HG03039 (cell line): Measurements from ENCODE around the gene ANXA4.
A peak's percentile ranks its signal among the peaks of the same experiment; 100 is the strongest.
"Not testable (repeated sequence)": the region's sequence is repeated elsewhere in the genome, so short reads cannot be mapped to it uniquely, and the experiment has no call there.

Experiments
- ATAC-seq: cut with Tn5 transposase; IDR thresholded peaks from one replicate; pipeline ENCODE4 v1.9.1; 2021; ENCODE audit warnings: mild to moderate bottlenecking, moderate library complexity; ENCODE audit not compliant: unreplicated experiment

Gene ANXA4

GRCh38 chr2:69801745-69802290 lies 59.9 kb downstream of the ANXA4 start:
- no peak for ATAC-seq

- peak; percentile 39 for ATAC-seq
Observed at GRCh38 chr2:69802781-69803367, 60.9 kb downstream of the ANXA4 start.

GRCh38 chr2:69804416-69804815 lies 62.5 kb downstream of the ANXA4 start:
- ATAC-seq, result no peak

DNA sequence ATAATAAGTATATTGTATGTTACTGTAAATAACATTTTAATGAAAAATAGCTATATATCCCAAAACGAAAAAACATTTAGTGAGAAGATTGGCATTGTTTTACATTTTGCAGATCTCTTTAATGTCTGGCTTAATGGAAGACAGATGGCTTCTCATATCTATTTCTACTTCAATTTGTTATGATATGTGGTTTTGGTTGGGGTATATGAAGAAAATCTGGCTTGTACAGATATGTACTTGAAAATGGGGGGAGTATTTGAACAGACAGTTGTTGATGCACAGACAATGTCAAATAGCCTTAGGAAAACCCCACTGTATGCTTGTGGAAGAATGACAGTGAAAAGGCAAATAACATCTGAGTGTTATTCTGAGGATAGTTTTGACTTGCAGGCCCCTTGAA lies 64.0 kb downstream of the ANXA4 start:
- no peak for ATAC-seq

DNA sequence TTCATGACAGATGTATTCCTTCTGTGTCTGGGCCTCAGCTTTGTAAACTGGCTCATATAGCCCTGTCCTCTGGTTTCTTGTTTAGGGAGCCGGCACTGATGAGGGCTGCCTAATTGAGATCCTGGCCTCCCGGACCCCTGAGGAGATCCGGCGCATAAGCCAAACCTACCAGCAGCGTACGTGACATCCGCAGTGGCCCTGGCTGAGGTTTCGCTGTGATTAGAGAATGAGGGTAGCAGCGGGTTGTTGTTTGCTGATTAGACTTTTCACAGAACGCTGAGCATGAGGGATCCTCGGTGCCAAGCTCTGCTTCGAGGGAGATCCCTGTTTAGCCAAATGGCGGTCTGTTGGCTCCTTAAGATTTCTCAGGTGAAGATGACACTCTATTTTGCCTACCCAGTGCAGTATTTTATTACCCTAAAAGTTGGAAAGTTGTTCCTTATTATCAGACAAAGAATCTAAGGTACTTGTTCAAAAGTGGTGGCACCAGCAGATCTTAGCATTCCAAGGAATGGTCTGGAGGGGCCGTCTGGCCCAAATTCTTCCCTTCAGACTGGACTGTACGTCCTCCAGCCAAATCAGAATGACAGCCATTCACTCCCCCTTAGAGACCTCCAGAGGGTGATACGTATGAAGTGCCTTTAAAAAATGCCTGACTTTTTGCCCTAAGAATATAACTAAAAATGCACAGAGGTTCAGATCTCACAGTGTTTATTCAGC lies 66.0 kb downstream of the ANXA4 start:
- ATAC-seq, result no peak

DNA sequence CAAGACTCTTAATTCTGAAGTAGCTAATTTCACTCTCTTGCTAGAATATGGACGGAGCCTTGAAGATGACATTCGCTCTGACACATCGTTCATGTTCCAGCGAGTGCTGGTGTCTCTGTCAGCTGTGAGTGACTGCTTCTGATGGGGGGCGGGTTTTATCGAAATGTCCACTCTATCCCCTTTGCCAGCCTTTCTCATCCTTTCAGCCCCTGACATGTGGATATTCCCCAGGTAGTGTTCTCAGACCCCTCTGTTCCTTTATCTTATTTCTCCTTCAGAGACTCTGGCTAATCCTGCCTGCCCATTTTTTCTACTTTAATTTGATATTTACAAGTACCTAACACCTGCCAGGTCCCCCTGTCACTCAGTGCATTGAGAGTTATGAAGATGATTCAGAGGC lies 68.6 kb downstream of the ANXA4 start:
- ATAC-seq, result no peak

- no peak for ATAC-seq
Observed at GRCh38 chr2:69811018-69811417, 69.1 kb downstream of the ANXA4 start.

DNA sequence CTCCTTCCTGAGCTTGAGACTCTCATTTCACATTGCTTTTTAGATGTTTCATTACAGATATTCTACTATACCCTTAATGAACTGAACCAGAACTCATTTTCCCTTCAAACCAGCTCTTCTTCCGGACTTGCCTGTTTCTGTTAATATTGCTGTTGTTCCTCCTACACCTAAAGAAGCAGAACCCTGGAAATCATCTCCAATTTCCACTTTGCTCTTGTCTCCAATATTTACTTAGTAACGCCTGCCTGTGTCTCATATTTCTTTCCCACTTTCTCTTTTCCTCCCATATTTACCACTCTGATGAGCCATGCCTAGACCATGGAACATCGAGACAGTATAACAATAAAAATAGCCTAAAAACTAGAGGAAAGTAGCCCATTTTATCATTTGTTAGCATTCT lies 69.7 kb downstream of the ANXA4 start:
- ATAC-seq, result no peak

GRCh38 chr2:69815717-69816116 lies 73.8 kb downstream of the ANXA4 start:
- no peak for ATAC-seq

GRCh38 chr2:69816923-69817542 lies 75.1 kb downstream of the ANXA4 start:
- ATAC-seq, result no peak

GRCh38 chr2:69817729-69818501 lies 76.0 kb downstream of the ANXA4 start:
- ATAC-seq, result no peak

DNA sequence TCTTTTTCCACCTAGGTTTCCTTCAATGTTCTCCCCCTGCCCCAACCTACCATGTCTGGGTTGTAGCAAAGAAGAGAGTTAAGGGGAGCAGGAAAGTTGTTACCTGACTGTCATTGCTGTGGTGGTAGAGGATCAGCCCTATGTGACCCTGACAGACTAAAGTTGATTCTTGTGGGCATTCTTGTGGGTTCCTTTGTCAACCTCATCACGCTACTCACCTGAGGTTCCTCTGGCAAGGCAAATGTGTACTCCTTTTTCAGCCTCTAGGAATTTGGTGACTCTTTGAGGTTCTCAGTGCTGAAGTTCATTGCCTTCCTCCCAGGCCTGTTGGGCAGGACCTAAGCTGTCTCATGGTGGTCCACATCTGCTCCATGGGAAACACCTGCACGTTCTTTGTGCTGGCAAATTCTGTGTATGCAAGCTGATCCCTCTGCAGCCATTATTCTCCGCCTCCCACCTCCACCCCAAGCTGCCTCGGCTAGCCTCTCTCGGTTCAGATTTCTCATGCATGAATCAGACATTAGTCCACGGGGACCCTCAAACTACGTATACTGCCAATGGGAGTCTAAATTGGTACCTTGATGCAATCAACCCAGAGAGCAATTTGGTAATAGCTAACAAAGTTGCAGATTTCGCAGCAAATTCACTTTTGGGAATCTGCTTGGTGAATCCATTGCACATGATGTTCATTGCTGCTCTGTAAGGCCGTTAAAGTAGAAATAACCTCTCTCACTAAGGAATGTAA lies 86.0 kb downstream of the ANXA4 start:
- no peak for ATAC-seq

DNA sequence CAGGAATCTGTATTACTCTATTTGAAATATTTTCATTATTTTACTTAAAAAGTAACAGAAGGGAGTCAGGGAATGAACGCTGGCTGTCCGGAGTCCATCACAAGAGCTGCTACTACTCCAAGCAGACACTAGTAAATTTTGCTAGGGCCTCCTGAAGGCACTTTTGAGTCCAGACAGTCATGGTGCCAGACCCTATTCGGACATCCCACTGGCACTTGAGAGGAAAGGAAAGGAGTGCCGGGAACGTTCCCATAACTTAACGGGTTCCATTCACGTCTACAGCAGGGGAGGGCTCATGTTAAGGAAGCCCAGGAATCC lies 87.0 kb downstream of the ANXA4 start:
- ATAC-seq, result no peak

DNA sequence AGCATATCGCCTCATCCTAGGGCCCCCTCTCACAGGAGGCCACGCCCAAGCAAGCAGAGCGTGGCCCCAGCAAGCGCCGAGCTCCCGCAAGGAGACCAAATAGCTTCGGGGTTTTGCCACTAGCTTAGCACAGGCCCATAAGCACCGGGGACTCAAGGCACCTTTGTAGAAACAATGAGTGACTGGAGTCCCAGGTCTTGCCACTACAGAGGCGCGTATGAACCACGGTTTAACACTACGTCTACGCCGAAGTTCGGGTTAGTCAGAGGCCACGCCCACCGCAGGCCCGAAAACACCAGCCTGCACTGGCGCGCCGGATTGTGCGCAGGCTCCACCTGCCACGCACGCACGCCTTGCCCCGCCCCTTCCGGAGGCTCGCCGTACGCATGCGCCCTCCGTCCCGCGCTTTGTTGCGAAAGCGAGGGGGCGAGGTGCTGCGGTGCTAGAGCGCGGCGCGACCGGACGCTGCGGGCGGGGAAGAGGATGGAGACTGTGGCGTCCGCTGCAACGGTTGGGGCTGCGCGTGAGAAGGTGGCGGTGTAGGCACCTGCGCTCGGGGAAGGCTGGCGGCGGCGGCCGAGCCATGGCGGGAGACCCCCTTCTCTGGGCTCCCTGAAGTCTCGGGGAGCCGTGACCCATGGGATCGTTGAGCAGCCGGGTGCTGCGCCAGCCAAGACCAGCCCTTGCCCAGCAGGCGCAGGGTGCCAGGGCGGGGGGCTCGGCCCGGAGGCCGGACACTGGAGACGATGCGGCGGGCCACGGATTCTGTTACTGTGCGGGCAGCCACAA lies 87.5 kb downstream of the ANXA4 start, which contains the start of gene GMCL1:
GMCL1 (plus strand) TSS at position 405 of the 789 bp plus-strand sequence; CDS start at position 638, 233 bp downstream.
- ATAC-seq, result peak; percentile 84

- peak; percentile 19 for ATAC-seq
Observed at GRCh38 chr2:69830045-69830905, 88.3 kb downstream of the ANXA4 start.

DNA sequence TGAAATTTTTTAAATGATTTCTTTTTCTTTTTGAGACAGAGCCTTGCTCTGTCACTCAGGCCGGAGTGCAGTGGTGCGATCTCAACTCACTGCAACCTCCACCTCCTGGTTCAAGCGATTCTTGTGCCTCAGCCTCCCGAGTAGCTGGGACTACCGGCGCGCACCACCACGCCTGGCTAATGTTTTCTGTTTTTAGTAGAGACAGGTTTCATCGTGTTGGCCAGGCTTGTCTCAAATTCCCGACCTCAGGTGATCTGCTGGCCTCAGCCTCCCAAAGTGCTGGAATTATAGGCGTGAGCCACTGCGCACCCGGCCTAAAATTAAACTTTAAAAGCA lies 88.9 kb downstream of the ANXA4 start:
- not testable (repeated sequence) for ATAC-seq

DNA sequence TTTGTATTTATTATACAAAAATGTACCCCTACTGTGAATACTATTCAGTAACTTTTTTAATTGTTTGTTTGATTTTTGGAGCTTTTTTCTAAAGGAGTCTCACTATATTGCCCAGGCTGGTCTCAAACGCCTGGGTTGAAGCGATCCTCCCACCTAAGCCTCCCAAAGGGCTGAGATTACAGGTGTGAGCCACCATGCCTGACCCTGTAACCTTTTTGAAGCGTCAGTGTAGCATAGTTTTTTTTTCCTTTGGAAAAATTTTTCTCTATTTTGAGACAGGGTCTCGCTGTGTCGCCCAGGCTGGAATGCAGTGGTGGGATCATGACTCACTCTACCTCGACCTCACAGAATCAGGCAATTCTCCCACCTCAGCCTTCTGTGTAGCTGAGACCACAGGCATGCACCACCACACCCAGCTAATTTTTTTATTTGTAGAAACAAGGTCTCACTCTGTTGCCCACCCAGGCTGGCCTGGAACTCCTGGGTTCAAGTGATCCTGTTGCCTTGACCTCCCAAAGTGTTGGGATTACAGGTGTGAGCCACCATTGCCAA lies 89.5 kb downstream of the ANXA4 start:
- no peak for ATAC-seq

DNA sequence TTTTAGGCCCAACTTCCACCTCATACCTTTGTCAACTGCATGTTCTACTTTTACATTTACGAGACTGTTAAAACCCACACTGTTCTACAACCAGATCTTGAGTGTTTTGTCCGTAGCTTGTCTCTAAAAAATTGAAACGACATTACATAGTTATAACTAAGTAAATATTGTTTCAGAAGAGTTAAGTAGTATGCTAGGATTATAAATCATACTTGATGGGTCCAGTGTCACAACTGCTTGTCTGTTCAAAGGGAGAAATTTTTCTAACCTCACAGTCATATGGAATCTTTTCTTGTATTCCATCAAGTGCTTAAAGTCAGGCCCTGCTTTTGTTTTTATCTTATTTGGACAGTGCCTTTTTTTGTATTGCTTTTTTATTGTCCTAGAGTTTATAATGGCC lies 91.8 kb downstream of the ANXA4 start:
- ATAC-seq, result no peak

GRCh38 chr2:69835666-69836065 lies 93.7 kb downstream of the ANXA4 start:
- no peak for ATAC-seq
